Panc1 (cell line): ENCODE results near the gene ENO4. TPM values are rescaled to one million over a fixed set of nuclear protein-coding genes. Genes with fewer than 3 reads are reported as not detected.

Experiments used
- ATAC-seq: fragments of 200-7000 bp; cut with Tn5 transposase; 2 replicates; pipeline ENCODE4 v1.9.1; 2020; ENCODE audit warnings: mild to moderate bottlenecking, moderate library complexity
- BruUV-seq: library from RNA; stranded (reverse); fragments of 400-500 nt; replicated peaks from 2 replicates; lab custom pipeline; 2021; lab: Mats Ljungman, UMichigan
- CTCF ChIA-PET: fragments of 300-600 bp; sonication (Branson Sonifier 250); formaldehyde crosslinking; loops from one replicate; lab custom pipeline; 2022; ENCODE audit warnings: antibody characterized with exemption; lab: Charles Lee
- POLR2A ChIA-PET: fragments of 300-600 bp; sonication (Branson Sonifier 250); formaldehyde crosslinking; loops from one replicate; lab custom pipeline; 2022; ENCODE audit warnings: antibody characterized with exemption; lab: Charles Lee
- DNase-seq: peaks from one replicate; pipeline ENCODE4 v3.0.0-alpha.2; 2010; ENCODE audit warnings: low read depth, low spot score
- H3K27ac ChIP-seq: 2 replicates; pipeline ENCODE4 v1.5.1; 2011; ENCODE audit warnings: mild to moderate bottlenecking, low read length, inconsistent platforms
- H3K27me3 ChIP-seq: fragments of 200-500 bp; sonication (Bioruptor generic); 2 replicates; pipeline ENCODE4 v1.6.0; 2014; ENCODE audit warnings: low read length, inconsistent platforms; ENCODE audit not compliant: control insufficient read depth, insufficient read depth
- H3K36me3 ChIP-seq: fragments of 200-500 bp; sonication (Bioruptor generic); 2 replicates; pipeline ENCODE4 v1.5.1; 2014; ENCODE audit warnings: inconsistent platforms, mild to moderate bottlenecking, low read length, moderate library complexity; ENCODE audit not compliant: control insufficient read depth, insufficient read depth
- H3K4me1 ChIP-seq: 2 replicates; pipeline ENCODE4 v1.5.1; 2011; ENCODE audit warnings: inconsistent platforms, mild to moderate bottlenecking, low read length, moderate library complexity; ENCODE audit not compliant: control insufficient read depth, insufficient read depth
- H3K4me3 ChIP-seq, 2 experiments: 2 replicates each; pipeline ENCODE4 v1.5.1; 2011 to 2012; ENCODE audit warnings: low read depth in 2 of 2, low read length in 2 of 2, mild to moderate bottlenecking in 2 of 2, inconsistent platforms in 1 of 2, moderate library complexity in 1 of 2
- H3K9me3 ChIP-seq: fragments of 200-500 bp; sonication (Bioruptor generic); 2 replicates; pipeline ENCODE4 v1.5.1; 2014; ENCODE audit warnings: low read depth, mild to moderate bottlenecking, inconsistent platforms, low read length, moderate library complexity; ENCODE audit not compliant: control insufficient read depth, insufficient read depth
- CTCF ChIP-seq: fragments of 450-650 bp; IDR thresholded peaks from 2 replicates; pipeline ENCODE4 v1.5.1; 2017; ENCODE audit warnings: mild to moderate bottlenecking
- POLR2AphosphoS5 ChIP-seq: IDR thresholded peaks from 2 replicates; pipeline ENCODE4 v1.6.1; 2012; ENCODE audit warnings: mild to moderate bottlenecking, low read depth, low read length, moderate library complexity
- REST ChIP-seq, 2 experiments: IDR thresholded peaks; 2 replicates each; pipeline ENCODE4 v1.6.1; 2011 to 2012; ENCODE audit warnings: low read depth in 2 of 2, control low read depth in 1 of 2, low read length in 1 of 2, mild to moderate bottlenecking in 1 of 2, moderate library complexity in 1 of 2; ENCODE audit not compliant: insufficient read depth in 1 of 2
- SIN3A ChIP-seq: IDR thresholded peaks from 2 replicates; pipeline ENCODE4 v1.6.1; 2012; ENCODE audit warnings: low read depth, mild to moderate bottlenecking, low read length, moderate library complexity, borderline replicate concordance; ENCODE audit not compliant: insufficient read depth
- TCF7L2 ChIP-seq: IDR thresholded peaks from 2 replicates; pipeline ENCODE4 v1.6.1; 2011; ENCODE audit warnings: mild to moderate bottlenecking, low read depth, low read length, inconsistent platforms
- in situ Hi-C: cut with HindIII; loops from 2 replicates; pipeline ENCODE4 v1.10.0; 2016; ENCODE audit warnings: low sequenced_read_pairs, low pct_unique_long_range_greater_than_20kb
- intact Hi-C: fragments of 100-400 bp; cut with micrococcal nuclease; formaldehyde crosslinking; loops from one replicate; pipeline ENCODE4 v1.10.0; 2022; ENCODE audit not compliant: unreplicated experiment
- total RNA-seq: library from RNA; stranded (reverse); gene quantifications from one replicate; pipeline ENCODE4 v1.2.1, GENCODE V29; 2021; ENCODE audit not compliant: unreplicated experiment

The ENO4 gene
- total RNA-seq, 1 experiment from 2014 or later = 0.15 TPM

GRCh38 chr10:116802876-116803275 is 46.4 kb upstream of the ENO4 start:
- TF ChIP-seq POLR2AphosphoS5 (no peak), REST (IDR thresholded peaks at IDR 0.05; ENCODE audit: insufficient read depth in 1 of 2, low read depth in 2 of 2, low read length in 1 of 2) (no peak), CTCF (no peak), SIN3A (no peak), TCF7L2 (no peak)
- ATAC-seq = no peak
- intact Hi-C loops (no loop called here), in situ Hi-C loops (no loop called here)
- Histone ChIP-seq H3K4me1 (no peaks in the 10 kb centered on the region), H3K4me3 (no peak overlapping the region), H3K27ac (no peak overlapping the region), H3K36me3 (no peaks in the 10 kb centered on the region), H3K27me3 (no peaks in the 10 kb centered on the region), H3K9me3 (no peaks in the 10 kb centered on the region)
- ChIA-PET POLR2A (no interaction called here), CTCF (no interaction called here)
- no peak for DNase-seq
- BruUV-seq = no TSS peak

- Histone ChIP-seq H3K4me1 (no peaks in the 10 kb centered on the region), H3K27ac (no peak overlapping the region), H3K36me3 (no peaks in the 10 kb centered on the region), H3K9me3 (no peaks in the 10 kb centered on the region), H3K4me3 (no peak overlapping the region), H3K27me3 (no peaks in the 10 kb centered on the region)
- CTCF ChIA-PET = no interaction called here
- DNase-seq = no peak
- ATAC-seq = no peak
- POLR2A ChIA-PET = no interaction called here
- TF ChIP-seq POLR2AphosphoS5 (no peak), TCF7L2 (no peak), SIN3A (no peak), REST (IDR thresholded peaks at IDR 0.05; ENCODE audit: insufficient read depth in 1 of 2, low read depth in 2 of 2, low read length in 1 of 2) (no peak), CTCF (no peak)
- BruUV-seq = no TSS peak
- intact Hi-C loops = no loop called here
- in situ Hi-C loops = no loop called here
Measured at GRCh38 chr10:116803451-116804249, 45.6 kb upstream of the ENO4 start.
